ENCODE data around the gene FLOT2. TPM values are rescaled to one million over a fixed set of nuclear protein-coding genes. Genes with fewer than 3 reads are reported as not detected.

The FLOT2 gene, protein sequence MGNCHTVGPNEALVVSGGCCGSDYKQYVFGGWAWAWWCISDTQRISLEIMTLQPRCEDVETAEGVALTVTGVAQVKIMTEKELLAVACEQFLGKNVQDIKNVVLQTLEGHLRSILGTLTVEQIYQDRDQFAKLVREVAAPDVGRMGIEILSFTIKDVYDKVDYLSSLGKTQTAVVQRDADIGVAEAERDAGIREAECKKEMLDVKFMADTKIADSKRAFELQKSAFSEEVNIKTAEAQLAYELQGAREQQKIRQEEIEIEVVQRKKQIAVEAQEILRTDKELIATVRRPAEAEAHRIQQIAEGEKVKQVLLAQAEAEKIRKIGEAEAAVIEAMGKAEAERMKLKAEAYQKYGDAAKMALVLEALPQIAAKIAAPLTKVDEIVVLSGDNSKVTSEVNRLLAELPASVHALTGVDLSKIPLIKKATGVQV
- 30.4 TPM for total RNA-seq

GRCh38 chr17:28896884-28897768, at the start of gene FLOT2:
TSS of gene FLOT2 (minus strand) at chr17:28897733. CDS start at chr17:28897574, 159 bp downstream.

DNA sequence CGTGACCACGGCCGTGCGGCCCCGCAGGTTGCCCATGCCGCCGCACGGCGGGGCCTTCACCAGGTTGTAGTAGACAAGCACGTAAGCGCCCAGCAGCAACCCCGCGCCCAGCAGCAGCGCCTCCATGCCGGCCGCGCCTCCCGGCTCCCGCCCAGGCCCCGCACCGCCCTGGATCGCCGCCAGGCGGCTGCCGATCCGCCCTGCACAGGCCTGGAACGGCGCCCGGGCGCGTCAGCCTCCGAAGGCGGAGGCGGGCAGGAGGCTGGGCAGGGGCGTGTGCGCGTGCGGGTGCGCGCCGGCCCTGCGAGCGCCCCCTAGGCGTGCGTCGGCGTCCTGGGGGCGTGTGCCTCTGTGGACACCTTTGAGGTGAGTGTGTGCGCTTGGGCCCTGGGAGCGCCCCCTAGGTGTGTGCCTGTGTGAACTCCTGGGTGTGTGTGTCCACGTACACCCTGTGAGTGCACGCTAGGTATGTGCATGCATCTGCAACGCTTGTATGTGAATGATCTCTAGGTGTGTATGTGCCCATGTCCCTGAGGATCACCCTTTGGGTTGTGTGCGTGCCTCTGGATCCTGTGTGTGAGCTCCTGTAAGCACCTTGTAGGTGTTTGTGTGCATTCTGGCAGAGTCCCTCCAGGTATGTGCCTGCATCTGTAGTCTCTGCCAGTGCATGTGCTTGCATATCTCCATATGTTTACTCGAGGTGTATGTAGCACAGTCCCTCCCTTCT, 5.4 kb upstream of the FLOT2 start, which contains the start of gene DHRS13:
Gene DHRS13, minus strand, starts transcription at position 261 of the 727 bp plus-strand sequence. Its CDS starts 135 bp downstream, at position 126.

DNA sequence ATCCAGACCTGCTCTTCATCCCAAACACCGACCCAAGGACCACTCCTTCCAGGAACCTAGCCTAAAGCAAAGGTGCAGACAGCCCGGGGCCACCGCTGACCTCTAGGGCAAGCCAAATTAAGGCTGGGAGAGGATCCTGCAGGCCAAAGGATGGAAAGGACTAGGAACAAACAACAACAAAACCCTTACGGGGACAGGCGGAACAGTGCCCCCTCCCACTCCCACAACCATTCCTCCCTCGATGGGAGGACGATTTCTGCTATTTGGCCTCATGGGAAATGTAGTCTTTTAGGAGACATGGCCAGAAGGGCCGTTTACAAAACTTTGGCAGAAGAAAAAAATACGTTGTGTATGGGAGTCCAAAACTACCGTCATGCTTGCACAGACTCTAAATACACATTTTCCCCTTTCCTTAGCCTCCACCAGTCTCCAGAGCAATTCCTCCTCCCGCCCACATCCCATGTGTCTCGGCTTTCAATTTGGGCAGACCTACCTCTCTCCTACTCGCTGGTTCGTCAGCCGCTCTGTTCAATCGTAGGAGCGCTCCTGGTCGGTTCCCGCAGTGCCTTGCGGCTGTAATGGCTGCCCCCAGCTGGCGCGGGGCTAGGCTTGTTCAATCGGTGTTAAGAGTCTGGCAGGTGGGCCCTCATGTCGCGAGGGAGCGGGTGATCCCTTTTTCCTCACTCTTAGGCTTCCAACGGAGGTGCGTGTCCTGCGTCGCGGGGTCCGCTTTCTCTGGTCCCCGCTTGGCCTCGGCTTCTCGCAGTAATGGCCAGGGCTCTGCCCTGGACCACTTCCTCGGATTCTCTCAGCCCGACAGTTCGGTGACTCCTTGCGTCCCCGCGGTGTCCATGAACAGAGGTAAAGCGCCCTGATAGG, 42.8 kb downstream of the FLOT2 start, which contains the start of gene ERAL1:
Gene ERAL1, plus strand, starts transcription at position 560 of the 879 bp plus-strand sequence. Its CDS starts 19 bp downstream, at position 579.

DNA sequence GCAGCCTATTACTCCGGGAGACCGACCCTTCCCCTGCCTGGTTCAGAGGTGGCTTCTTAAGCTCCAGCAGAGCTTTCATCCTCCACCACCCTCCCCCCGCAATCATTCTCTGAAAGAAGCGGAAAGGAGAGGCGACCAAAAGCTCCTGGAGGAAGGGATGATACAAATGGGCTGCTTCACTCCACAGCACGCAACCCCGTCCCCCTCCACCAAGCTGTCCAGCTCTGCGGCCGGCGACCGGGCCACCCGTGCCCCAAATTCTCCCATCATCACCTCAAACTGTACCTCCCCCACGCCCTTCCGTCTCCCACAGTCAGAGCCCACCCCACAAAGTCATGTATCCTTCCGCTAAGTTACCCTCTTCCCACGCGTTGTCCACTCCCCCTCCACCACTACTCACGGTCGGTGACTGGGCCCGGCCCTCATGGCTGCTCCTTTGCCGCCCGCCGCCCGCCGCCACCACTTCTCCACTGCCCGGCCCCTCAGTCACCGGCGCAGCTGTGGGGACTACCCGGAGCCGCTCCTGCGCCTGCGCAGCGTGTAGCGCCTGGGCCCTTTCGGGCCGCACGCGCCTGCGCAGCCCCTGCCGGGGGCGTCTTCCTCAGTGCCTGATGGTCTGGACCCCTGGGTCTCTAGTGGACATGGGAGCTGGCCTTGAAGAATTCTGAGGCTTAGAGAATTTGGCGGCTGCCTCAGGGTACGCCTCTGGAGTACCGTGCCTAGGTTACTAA, 55.1 kb downstream of the FLOT2 start, which contains the start of gene FAM222B:
Gene FAM222B, minus strand, starts transcription at position 509 of the 731 bp plus-strand sequence. CDS start 76,123 bp downstream, outside the sequence.

Small RNA genes within 50 kb of the gene (small RNA-seq; reads per million reads assigned to genes)
- not detected for gene RF00019 (ENCODE audit: low replicate concordance)

Other genes with a start within 250 kb of the FLOT2 start
- 36.0 TPM for gene SDF2, start 235.8 kb downstream of the FLOT2 start, total RNA-seq
- 67.0 TPM for gene SUPT6H, start 235.5 kb downstream of the FLOT2 start, total RNA-seq
- gene PROCA1, start 185.8 kb downstream of the FLOT2 start, total RNA-seq, result 5.0 TPM
- gene RAB34, start 179.9 kb downstream of the FLOT2 start, total RNA-seq, result 15.3 TPM
- 305 TPM for gene RPL23A, start 177.7 kb downstream of the FLOT2 start, total RNA-seq
- not detected for gene TLCD1, start 171.5 kb downstream of the FLOT2 start, total RNA-seq
- gene NEK8, start 168.9 kb downstream of the FLOT2 start, total RNA-seq, result 2.2 TPM
- gene TRAF4, start 153.7 kb downstream of the FLOT2 start, total RNA-seq, result 48.8 TPM
- 17.8 TPM for gene FAM222B, start 54.9 kb downstream of the FLOT2 start, total RNA-seq
- 36.6 TPM for gene ERAL1, start 42.7 kb downstream of the FLOT2 start, total RNA-seq
- 28.5 TPM for gene DHRS13, start 5.3 kb upstream of the FLOT2 start, total RNA-seq
- gene PHF12, start 53.8 kb upstream of the FLOT2 start, total RNA-seq, result 32.2 TPM
- gene SEZ6, start 108.3 kb upstream of the FLOT2 start, total RNA-seq, result 105 TPM
- gene PIPOX, start 145.4 kb upstream of the FLOT2 start, total RNA-seq, result 4.7 TPM